ENCODE data around the gene RTKN.
"Not testable (repeated sequence)": the region's sequence is repeated elsewhere in the genome, so short reads cannot be mapped to it uniquely, and the experiment has no call there.

The RTKN gene

GRCh38 chr2:74459503-74460118 lies 17.9 kb upstream of the RTKN start:
- not testable (repeated sequence) for H3K4me1 ChIP-seq (ENCODE audit: insufficient read depth, low read length); H3K27me3 ChIP-seq (ENCODE audit: insufficient read depth, low read length); H3K27ac ChIP-seq (ENCODE audit: low read depth, low read length); H3K9me3 ChIP-seq (ENCODE audit: insufficient read depth, low read depth, low read length); H3K9ac ChIP-seq (ENCODE audit: low read depth, low read length)
- H3K4me3 ChIP-seq (ENCODE audit: low read length), result peak overlapping the region; percentile 95
- WGBS, result 87% methylated on average over 13 of the region's 13 CpGs
- peaks cover 24% of the 10 kb centered on the region for H3K36me3 ChIP-seq (ENCODE audit: insufficient read depth, low read length)

GRCh38 chr2:74458938-74459363 lies 17.2 kb upstream of the RTKN start:
- H3K27ac ChIP-seq (ENCODE audit: low read depth, low read length), result peak overlapping the region; percentile 60; the same call in 1 of the 2 replicates
- 12% methylated on average over 9 of the region's 10 CpGs for WGBS
- H3K9me3 ChIP-seq (ENCODE audit: insufficient read depth, low read depth, low read length), result no peaks in the 10 kb centered on the region
- H3K9ac ChIP-seq (ENCODE audit: low read depth, low read length), result peak overlapping the region; percentile 89
- H3K4me3 ChIP-seq (ENCODE audit: low read length), result peak overlapping the region; percentile 95
- H3K4me1 ChIP-seq (ENCODE audit: insufficient read depth, low read length), result peaks cover 8% of the 10 kb centered on the region
- no peaks in the 10 kb centered on the region for H3K27me3 ChIP-seq (ENCODE audit: insufficient read depth, low read length)
- peaks cover 24% of the 10 kb centered on the region for H3K36me3 ChIP-seq (ENCODE audit: insufficient read depth, low read length)

GRCh38 chr2:74458132-74458937 lies 16.6 kb upstream of the RTKN start, which contains the start of gene WBP1:
Gene WBP1, plus strand, starts transcription at chr2:74458438. Its CDS starts 165 bp downstream, at chr2:74458603.
- peak within 1 kb of the TSS; percentile 95 for H3K4me3 ChIP-seq (ENCODE audit: low read length)
- H3K27ac ChIP-seq (ENCODE audit: low read depth, low read length), result peak within 1 kb of the TSS; percentile 93
- H3K27me3 ChIP-seq (ENCODE audit: insufficient read depth, low read length), result no peaks in the 10 kb centered on the region
- H3K9ac ChIP-seq (ENCODE audit: low read depth, low read length), result peak within 1 kb of the TSS; percentile 89
- under 1% methylated on average over 32 of the region's 38 CpGs for WGBS
- H3K9me3 ChIP-seq (ENCODE audit: insufficient read depth, low read depth, low read length), result no peaks in the 10 kb centered on the region
- peaks cover 8% of the 10 kb centered on the region for H3K4me1 ChIP-seq (ENCODE audit: insufficient read depth, low read length)
- peaks cover 23% of the 10 kb centered on the region for H3K36me3 ChIP-seq (ENCODE audit: insufficient read depth, low read length)

- Histone ChIP-seq H3K36me3 (ENCODE audit: insufficient read depth, low read length) (peaks cover 16% of the 10 kb centered on the region), H3K9ac (ENCODE audit: low read depth, low read length) (peak overlapping the region; percentile 81), H3K9me3 (ENCODE audit: insufficient read depth, low read depth, low read length) (no peaks in the 10 kb centered on the region), H3K27me3 (ENCODE audit: insufficient read depth, low read length) (no peaks in the 10 kb centered on the region), H3K27ac (ENCODE audit: low read depth, low read length) (peak overlapping the region; percentile 93), H3K4me1 (ENCODE audit: insufficient read depth, low read length) (peaks cover 8% of the 10 kb centered on the region), H3K4me3 (ENCODE audit: low read length) (peak overlapping the region; percentile 75)
- under 1% methylated on average over 46 of the region's 46 CpGs for WGBS
These were observed 15.9 kb upstream of the RTKN start for GRCh38 chr2:74457549-74458131.

GRCh38 chr2:74457129-74457548 lies 15.4 kb upstream of the RTKN start:
- WGBS, result 1% methylated on average over 27 of the region's 27 CpGs
- 0 out of 2 replicates have a peak, but pooled peaks cover 12% of the 10 kb centered on the region for H3K36me3 ChIP-seq (ENCODE audit: insufficient read depth, low read length)
- H3K27me3 ChIP-seq (ENCODE audit: insufficient read depth, low read length), result no peaks in the 10 kb centered on the region
- H3K27ac ChIP-seq (ENCODE audit: low read depth, low read length), result peak overlapping the region; percentile 93; the same call in 1 of the 2 replicates
- H3K9me3 ChIP-seq (ENCODE audit: insufficient read depth, low read depth, low read length), result no peaks in the 10 kb centered on the region
- peaks cover 8% of the 10 kb centered on the region for H3K4me1 ChIP-seq (ENCODE audit: insufficient read depth, low read length)
- peak overlapping the region; percentile 76 for H3K9ac ChIP-seq (ENCODE audit: low read depth, low read length)
- peak overlapping the region; percentile 75 for H3K4me3 ChIP-seq (ENCODE audit: low read length)

- H3K4me3 ChIP-seq (ENCODE audit: low read length), result peak within 1 kb of the TSS; percentile 75
- H3K4me1 ChIP-seq (ENCODE audit: insufficient read depth, low read length), result peaks cover 8% of the 10 kb centered on the region
- no peaks in the 10 kb centered on the region for H3K36me3 ChIP-seq (ENCODE audit: insufficient read depth, low read length)
- WGBS, result 3% methylated on average over 40 of the region's 40 CpGs
- H3K27ac ChIP-seq (ENCODE audit: low read depth, low read length), result 0 out of 2 replicates have a peak within 1 kb of the TSS, but pooled peaks have one; percentile 15
- peak within 1 kb of the TSS; percentile 59 for H3K9ac ChIP-seq (ENCODE audit: low read depth, low read length)
- no peaks in the 10 kb centered on the region for H3K9me3 ChIP-seq (ENCODE audit: insufficient read depth, low read depth, low read length)
- H3K27me3 ChIP-seq (ENCODE audit: insufficient read depth, low read length), result no peaks in the 10 kb centered on the region
These were observed 13.1 kb upstream of the RTKN start, which contains the start of gene INO80B for GRCh38 chr2:74454654-74455511. Gene INO80B, plus strand, starts transcription at chr2:74455087. Its CDS starts 30 bp downstream, at chr2:74455117.

- H3K36me3 ChIP-seq (ENCODE audit: insufficient read depth, low read length), result no peaks in the 10 kb centered on the region
- H3K27ac ChIP-seq (ENCODE audit: low read depth, low read length), result no peak overlapping the region
- H3K27me3 ChIP-seq (ENCODE audit: insufficient read depth, low read length), result no peaks in the 10 kb centered on the region
- no peak overlapping the region for H3K4me3 ChIP-seq (ENCODE audit: low read length)
- 100% methylated on average over 3 of the region's 3 CpGs for WGBS
- no peak overlapping the region for H3K9ac ChIP-seq (ENCODE audit: low read depth, low read length)
- H3K9me3 ChIP-seq (ENCODE audit: insufficient read depth, low read depth, low read length), result no peaks in the 10 kb centered on the region
- H3K4me1 ChIP-seq (ENCODE audit: insufficient read depth, low read length), result no peaks in the 10 kb centered on the region
These were observed 8.9 kb upstream of the RTKN start for GRCh38 chr2:74450570-74451190.

- Histone ChIP-seq H3K27me3 (ENCODE audit: insufficient read depth, low read length) (peaks cover 4% of the 10 kb centered on the region; the same call in 1 of the 2 replicates), H3K4me1 (ENCODE audit: insufficient read depth, low read length) (no peaks in the 10 kb centered on the region), H3K4me3 (ENCODE audit: low read length) (no peak overlapping the region), H3K27ac (ENCODE audit: low read depth, low read length) (no peak overlapping the region), H3K36me3 (ENCODE audit: insufficient read depth, low read length) (no peaks in the 10 kb centered on the region), H3K9me3 (ENCODE audit: insufficient read depth, low read depth, low read length) (no peaks in the 10 kb centered on the region), H3K9ac (ENCODE audit: low read depth, low read length) (no peak overlapping the region)
- WGBS, result 98% methylated on average over 2 of the region's 2 CpGs
These were observed 7.0 kb upstream of the RTKN start for GRCh38 chr2:74448771-74449170.

GRCh38 chr2:74447230-74447999 lies 5.7 kb upstream of the RTKN start:
- no peaks in the 10 kb centered on the region for H3K36me3 ChIP-seq (ENCODE audit: insufficient read depth, low read length)
- H3K4me3 ChIP-seq (ENCODE audit: low read length), result no peak overlapping the region
- no peaks in the 10 kb centered on the region for H3K9me3 ChIP-seq (ENCODE audit: insufficient read depth, low read depth, low read length)
- H3K27me3 ChIP-seq (ENCODE audit: insufficient read depth, low read length), result peaks cover 4% of the 10 kb centered on the region; the same call in 1 of the 2 replicates
- H3K4me1 ChIP-seq (ENCODE audit: insufficient read depth, low read length), result no peaks in the 10 kb centered on the region
- WGBS, result 96% methylated on average over 2 of the region's 5 CpGs
- H3K9ac ChIP-seq (ENCODE audit: low read depth, low read length), result no peak overlapping the region
- H3K27ac ChIP-seq (ENCODE audit: low read depth, low read length), result no peak overlapping the region

All from HUES64 (cell line).